Stimulated activated CD8-positive, alpha-beta memory T cell treated with anti-CD3 and anti-CD28 coated beads, Interleukin-15, amount 100 ng/mL, for 48 hours (primary cell): ENCODE measurements around the gene MATK.
A peak's percentile ranks its signal among the peaks of the same experiment; 100 is the strongest.
"Not testable (repeated sequence)": the region's sequence is repeated elsewhere in the genome, so short reads cannot be mapped to it uniquely, and the experiment has no call there.

ENCODE experiments used
- DNase-seq, 2 donors: peaks; one replicate each; pipeline ENCODE4 v3.0.0-alpha.2; 2020; ENCODE audit warnings: low read depth in 2 of 2

MATK gene

DNA sequence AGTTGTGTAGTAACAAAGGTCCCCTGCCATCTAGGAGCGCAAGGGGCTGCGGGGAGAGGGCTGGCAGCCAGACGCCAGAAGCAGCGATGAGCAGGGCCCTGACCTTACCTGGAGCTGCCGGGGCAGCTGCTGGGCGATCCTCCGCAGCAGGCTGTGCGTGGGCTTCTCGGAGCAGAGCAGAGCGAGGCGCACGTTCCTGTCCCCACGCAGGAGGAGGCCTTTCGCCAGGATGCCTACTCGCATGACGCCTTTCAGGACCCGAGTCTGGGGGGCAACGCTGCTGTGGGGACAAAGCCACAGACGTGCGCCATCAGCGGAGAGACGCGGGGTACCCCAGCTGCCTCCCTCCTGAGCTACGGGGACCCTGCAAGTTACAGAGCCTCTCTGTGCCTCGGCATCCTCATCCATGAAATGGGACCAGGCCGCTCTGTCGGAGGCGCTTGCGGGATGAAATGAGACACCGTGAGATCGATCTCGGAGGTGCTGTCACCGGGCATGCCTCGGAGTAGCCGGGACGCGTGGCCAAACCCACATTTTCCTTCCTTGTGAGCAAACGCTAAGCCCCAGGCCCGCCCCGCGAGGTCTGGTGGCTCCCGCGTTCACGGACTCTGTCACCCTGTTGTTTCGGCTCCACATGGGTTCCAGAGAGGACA is 30.5 kb upstream of the MATK start:
- DNase-seq, result no peak

DNA sequence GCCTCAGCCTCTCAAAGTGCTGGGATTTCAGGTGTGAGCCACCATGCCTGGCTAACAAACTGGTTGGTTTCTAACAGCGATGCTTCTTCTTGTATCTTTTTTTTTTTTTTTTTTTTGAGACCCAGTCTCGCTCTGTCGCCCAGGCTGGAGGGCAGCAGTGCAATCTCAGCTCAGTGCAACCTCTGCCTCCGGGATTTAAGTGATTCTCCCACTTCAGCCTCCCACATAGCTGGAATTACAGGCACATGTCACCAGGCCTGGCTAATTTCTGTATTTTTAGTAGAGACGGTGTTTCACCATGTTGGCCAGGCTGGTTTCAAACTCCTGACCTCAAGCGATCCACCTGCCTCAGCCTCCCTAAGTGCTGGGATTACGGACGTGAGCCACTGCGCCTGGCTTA is 30.0 kb upstream of the MATK start:
- DNase-seq, result not testable (repeated sequence)

DNA sequence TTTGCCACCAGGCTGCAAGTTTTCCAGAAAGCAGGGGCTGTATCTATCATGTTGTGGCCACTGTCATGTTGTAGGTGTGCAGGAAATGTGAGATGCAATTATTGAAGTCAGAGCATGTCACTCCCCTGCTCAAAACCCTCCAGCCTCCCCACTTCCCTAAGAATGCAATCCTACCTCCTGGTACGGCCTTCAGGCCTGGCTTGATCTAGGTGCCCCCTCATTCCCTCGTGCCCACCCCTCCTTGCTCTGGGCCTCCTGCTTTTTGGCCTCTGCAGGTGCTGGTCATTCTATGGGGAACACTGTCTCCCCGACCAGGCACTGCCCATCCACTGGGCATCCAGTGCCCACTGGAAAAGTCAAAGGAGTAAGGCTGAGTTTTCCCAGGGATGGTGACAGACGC is 28.5 kb upstream of the MATK start:
- DNase-seq, result no peak

DNA sequence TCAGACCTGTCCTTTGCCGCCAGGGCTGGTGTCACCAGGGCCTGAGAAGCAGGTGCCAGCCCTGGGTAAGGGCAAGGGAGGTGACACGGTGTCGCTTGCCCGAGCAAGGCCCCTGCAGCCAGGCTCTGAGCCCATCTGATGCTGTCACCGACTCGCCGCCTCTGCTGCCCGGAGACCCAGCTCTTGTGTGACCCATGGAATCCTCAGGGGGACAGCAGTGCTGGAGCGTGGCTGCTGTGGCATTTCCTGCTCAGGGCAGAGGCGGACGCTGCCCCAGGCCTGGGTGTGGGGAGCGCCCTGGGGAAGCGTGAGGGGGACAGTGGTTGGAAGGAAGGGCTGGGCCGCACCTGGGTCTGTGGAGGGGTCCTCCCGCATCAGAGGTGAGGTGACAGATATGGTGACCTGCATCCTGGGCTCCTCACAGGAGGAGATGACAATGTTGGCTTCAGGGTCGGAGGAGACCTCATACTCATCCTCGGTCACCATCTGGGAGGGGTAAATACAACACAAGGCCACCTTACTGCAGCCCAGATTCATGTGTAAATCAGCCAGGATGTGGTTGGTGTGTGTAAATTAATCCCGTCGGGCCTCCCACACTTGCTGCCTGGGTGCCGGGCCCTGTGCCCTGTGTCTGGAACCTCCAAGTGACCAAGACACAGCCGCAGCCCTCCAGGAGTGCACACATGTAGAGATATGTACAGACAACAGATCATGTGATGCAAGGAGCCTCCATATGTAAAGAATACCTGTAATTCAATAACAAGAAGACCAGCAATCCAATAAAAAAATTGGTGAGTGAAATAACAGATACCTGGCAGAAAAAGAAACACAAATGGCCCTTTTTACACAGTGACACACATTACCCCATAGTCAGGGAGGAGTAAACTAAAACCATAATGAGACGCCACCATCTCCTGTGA is 27.6 kb upstream of the MATK start:
- no peak for DNase-seq

DNA sequence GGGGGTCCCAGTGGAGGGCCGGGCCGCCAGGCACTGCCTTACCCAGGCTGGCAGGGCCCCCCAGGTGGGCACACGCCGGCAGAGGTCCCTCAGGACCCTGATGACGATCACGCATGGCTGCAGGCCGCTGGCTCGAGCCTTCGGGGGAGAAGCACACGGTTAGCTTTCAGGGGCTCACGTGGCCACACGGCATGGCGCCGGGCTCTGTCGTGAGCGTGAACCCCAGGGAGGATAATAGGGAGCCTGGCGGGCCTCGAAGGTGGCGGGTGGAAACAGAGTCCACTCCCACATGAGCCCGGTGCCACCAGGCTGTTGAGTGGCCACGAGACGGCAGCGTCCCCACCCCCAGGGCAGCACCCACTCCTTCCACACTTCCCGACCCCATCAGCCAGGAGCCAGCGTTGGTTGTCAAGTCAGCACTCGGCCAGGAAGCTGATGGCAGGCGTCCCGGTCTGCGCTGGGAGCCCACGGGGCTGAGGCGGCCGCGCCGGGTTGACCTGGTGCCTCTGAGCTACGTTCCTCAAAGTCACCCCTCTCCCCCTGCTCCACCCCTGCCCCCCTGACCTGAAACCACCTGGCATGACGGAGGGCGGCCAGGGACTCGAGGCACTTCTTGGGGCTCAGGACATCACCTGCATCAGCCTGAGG is 24.7 kb upstream of the MATK start:
- no peak for DNase-seq

DNA sequence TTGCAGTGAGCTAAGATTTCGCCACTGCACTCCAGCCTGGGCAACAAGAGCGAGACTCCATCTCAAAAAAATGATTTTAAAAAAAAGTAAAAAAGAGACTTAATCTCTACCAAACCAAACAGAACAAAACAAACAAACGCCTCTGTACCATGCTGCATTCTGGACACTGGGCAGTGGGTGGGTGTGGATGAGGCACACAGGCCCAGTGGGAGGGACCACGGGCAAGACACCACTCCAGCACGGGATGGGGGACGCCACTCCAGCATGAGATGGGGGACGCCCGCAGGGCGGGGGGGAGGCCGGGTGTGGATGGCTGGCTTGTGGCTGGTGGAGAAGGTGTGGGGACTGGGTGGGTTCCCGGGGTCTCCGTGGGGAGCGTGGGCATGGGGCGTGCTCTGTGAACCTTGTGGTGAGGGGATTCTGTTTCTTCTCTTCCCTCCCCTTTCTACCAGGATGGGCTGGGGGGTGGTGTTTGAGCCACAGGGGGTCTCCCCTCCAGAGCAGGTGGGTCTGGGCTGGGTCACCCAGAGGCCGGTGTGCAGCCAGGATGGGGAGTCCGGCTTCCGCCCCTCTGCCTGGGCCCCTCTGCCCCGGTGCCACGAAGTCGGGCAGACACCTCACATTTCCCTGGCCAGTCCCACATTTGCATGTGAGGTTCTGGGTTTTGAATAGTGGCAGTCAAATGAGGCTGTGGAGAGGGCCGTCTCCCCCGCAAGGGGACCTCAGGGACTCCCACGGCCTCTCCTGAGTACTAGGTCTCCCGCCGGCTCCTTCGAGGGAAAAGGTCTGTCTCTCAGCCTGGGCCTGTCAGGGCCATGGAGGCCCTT is 23.9 kb upstream of the MATK start:
- no peak for DNase-seq

DNA sequence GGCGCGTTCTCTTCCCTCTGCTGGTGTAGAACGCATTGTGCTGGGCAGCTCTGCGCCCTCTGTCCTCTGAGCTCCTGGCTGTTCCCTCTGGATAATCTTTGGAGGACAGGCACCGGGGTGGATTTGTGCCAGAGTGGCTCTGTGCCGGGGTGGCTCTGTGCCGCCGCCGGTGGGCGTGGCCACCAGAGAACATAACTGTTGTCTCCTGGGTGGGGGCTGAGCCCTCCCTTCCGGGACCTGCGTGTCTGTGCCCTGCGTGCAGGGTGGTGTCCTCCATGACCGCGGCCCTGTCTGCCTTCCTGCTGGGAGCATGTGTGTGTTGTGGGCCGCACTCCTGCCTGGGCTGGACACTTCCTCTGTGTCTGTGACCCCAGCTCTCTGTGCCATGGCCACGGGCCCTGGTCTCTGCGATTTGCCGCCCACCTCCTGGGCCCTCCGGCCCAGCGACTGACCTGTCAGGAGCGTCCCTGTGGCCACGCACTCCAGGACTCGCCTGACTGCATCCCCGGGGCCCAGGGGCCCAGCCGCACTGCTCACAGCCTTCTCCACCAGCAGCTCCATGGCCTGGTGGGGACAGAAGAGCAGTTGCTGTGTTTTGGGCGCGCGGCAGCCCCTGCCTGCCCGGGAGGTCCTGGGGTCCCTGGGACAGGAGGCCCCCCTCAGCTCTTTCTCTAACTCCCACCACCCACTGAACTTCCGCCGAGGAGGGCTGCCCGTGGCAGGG is 22.4 kb upstream of the MATK start:
- no peak for DNase-seq

DNA sequence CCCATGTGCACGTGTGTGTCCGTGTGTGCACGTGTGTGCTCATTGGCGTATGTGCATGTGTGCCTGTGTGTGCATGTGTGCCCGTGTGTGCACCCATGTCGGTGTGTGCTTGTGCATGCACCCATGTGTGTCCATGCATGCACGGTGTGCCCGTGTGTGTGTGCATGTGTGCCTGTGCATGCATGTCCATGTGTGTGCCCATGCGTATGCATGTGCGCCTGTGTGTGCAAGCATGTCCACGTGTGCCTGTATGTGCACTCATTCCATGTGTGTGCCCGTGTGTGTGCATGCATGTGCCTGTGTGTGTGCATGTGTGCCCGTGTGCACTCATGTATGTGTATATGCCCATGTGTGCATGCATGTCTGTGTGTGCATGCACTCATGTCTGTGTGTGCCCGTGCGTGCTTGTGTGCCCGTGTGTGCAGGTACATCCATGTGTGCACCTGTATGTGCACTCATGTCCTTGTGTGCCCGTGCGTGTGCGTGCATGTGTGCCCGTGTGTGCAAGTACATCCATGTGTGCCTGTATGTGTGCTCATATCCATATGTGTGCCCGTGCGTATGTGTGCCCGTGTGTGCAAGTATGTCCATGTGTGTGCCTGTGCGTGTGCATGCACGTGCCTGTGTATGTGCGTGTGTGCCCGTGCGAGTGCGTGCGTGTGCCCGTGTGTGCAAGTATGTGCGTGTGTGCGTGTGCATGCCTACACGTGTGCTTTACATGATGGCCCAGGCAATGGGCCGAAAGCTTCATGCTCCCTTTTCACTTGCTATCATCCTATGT is 21.6 kb upstream of the MATK start:
- no peak for DNase-seq

DNA sequence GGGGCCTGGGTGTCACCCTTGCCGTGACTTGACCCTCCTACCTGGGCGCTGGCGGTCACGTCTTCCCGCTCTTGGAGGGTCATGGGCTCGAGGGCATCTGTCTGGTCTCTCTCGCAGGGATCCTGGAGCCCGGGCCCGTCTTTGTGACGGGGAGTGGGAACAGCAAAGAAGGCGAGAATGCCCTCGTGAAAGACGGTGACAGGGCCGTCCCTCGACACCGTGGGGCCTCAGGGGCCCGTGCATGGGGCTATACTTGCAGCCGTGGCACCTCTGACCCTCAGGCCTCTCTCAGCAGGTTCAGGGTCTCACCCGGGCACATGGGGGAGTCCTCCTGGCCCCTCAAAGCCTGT is 20.9 kb upstream of the MATK start:
- DNase-seq, result no peak

DNA sequence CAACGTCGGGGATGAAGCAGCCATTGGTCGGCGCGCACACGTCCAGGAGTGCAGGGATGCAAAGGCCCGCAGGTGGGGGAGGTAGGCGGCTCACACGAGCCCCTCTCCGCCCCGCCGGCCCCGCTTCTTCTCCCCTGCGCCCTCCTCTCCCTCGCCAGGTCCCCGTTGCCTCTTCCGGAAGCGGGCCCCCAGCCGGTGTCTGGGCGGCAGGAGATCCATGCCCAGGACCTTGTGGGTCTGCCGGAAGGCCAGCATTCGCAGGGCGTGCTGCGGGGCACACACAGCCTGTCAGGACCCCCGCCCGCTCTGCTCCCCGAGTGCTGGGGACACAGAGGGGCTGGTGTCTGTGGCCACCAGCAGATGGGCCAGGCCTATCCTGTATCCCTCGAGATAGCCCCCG is 19.7 kb upstream of the MATK start:
- DNase-seq, result no peak

DNA sequence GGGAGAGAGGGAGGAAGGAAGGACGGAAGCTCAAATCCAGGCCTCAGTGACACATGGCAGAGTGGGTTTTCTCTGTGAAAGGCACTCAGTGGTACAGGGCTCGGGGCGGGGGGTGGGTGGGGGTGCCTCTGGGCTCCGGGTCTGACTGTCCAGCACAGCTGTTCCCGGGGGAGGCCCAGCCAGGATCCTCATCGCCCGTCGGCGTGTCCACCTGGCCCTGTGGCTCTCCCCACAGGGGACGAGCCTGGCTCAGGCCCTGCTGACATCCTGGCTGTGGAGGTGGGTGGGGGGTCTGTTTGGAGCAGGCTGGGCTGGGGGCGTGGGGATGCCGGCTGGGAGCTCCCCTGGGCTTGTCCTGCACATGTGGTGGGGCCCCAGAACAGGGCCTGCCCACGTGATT is 18.2 kb upstream of the MATK start:
- no peak for DNase-seq

DNA sequence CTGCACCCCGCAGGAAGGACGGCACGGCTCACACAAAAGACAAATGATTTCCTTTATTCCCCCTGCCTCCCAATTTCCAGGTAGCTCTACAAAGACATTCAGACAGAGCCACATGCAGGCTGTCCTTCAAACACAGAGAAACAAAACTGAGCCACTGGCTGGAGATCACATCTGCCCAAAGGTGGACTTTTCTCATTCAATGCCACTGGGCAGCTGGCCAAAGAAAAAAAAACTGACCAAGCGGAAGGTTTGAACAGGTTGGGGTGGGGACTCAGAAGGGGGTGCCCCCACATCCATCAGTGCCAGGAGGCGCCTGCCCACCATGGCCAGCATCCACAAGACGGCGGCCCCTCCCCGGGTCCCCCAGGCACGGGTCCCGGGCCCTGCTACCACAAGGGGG is 17.8 kb upstream of the MATK start:
- no peak for DNase-seq

DNA sequence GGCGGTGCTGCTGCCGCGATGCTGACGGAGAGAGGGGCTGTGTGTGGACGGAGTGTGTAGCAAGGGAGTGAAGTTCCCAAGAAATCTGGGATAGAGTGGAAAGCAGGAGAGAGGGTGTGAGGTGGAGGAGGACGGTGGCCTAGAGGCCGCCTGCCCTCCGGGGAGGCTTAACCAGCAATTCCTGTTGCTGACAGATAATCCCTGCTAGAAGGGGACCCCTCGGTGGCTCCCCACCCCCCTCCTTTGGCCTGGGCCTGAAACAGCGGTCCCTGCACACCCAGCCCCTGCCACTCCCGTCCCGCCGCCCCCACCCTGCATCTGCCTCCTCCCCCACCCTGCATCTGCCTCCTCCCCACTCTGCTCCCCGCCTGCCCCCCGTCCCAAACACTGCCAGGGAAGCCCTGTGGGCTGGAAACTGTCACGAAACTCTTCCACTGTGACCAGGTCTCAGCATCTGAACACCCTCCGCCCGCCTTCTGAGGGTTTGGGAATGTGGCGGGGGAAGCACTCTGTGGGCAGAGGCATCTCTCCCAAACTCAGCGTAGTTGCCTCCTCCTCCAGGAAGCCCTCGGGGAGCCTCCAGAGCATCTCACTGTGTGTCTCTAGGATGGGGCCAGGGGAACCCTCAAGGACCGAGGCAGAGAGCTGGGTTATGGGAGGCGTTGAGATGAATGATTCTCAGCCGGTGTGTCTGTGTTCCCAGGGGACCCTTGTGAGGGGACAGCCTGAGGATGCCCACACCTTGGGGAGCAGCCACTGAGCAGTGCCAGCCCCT is 17.1 kb upstream of the MATK start:
- DNase-seq, result no peak

DNA sequence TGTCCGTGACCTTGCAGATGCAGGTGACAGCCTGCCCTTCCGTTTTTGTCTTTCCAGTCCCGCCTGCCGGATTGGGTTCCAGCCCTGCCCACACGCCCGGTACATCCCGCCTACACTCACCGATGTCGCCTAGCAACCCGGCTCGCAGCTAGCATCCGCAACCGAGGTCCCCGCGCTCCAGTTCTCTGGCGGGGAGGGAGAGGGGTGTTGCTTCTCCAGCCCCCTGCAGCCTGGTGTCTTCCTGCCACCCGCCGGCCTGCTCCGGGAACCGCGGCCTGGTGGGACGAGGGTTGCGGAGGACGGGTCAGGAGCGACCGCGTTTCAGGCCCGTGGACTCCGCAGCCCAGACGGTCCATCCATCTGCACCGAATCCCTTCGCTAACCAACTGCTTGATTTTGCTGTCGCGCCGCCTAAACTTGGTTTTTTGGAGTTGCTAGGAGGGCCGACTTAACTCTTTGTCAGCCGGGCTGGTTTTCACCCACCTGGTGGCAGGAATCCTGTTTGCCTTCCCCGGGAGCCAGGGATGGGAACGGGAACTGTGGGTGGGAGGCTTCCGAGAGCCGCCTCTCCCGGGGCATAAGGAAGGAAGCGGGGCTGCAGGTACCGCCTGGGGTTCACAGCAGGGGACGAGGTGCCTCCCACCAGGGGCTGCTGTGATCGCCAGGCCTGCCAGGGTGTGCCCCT is 15.4 kb upstream of the MATK start:
- peak in 1 of 2 donors; percentile 45 for DNase-seq

DNA sequence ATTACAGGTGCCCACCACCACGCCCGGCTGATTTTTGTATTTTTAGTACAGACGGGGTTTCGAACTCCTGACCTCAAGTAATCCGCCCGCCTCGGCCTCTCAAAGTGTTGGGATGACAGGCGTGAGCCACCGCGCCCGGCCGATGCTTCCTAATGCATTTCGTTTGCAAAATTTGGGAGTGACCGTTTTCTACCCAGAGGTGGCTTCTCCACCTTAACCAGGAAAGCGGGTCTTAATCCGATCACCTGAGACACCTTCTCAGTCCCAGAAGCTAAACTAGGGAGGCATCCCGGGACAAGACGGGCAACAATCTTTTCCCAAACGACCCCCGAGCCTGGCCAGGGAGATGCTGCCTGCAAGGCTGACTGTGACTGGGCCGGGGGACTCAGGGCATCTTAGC is 14.8 kb upstream of the MATK start:
- DNase-seq, result no peak

DNA sequence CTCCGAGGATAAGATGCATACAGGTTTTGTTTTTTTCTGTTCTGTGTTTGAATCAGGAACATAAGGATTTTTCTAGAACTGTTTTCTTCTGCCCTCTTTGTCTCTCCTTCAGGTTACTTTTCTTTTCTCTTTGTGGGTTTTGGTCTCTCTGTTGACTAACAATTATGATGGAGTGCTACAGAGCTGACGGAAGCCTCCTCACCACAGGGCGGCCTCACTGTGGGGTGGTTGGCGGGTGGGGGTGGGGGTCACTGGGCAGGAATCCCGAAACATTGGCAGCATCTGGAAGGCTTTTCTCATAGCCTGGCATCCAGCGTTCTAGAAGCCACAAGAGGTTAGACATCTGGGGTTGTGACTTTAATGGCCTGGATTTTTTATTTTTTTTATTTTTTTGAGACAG is 12.0 kb upstream of the MATK start:
- no peak for DNase-seq

DNA sequence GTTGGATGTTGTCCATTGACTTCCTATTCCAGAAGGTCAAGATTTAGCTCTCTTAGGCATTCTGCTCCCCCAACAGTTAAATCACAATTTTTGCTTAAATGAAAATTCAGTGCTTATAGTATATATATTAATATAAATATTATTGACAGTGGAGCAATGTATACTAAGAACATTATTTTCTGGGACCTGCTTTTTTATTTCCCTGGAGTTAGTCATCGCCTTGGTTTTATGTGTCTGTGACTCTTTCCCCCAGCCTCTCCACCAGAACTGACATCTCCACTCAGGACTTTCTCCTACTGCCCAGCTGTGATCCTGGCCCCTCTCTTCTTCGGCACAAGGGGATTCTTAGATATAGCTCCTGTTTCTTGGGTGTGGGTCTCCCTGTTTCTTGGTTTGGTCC is 10.2 kb upstream of the MATK start:
- no peak for DNase-seq

DNA sequence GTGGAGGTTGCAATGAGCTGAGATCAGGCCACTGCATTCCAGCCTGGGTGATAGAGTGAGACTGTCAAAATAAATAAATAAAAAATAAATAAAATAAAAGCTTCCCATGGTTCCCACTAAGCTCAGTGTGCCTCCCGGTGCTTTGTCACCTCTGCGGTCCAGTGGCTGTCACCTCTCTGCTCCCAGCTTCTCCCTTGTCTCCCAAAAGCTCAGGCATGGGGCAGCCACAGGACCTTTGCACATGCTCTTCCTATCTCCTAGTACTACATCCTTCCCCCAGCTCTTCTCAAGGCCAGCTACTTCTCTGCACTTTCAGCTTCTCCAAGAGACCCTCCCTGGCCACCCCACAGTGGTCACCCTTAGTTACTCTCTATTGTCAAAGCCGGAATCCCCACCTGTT is 7.6 kb upstream of the MATK start:
- no peak for DNase-seq

DNA sequence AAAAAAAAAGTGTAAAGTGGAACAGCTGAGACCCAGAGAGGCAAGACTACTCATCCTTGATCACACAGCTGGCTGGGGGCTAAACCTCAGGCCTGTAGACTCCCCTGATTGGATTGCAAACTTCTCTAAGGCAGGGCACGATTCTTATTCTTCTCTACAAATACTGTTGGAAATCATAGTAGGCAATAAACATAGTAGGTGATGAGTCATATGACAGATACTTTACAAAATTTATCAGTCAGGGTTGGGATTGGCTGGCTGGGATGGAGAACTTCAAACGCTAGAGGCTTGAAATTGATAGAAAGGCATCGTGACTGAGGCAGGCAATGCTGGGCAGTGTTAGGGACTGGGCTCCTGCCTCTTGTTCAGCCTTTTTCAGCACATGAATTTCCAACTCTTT is 5.9 kb upstream of the MATK start:
- no peak for DNase-seq
